B cell (primary cell): ENCODE results near the gene UCN2.

Source experiments
- CTCF ChIP-seq: fragments of 200-600 bp; IDR thresholded peaks from one replicate; pipeline ENCODE4 v1.8.0; 2022; ENCODE audit warnings: antibody characterized with exemption, mild to moderate bottlenecking
- EZH2 ChIP-seq: IDR thresholded peaks from 2 replicates; pipeline ENCODE4 v1.6.1; 2012; ENCODE audit warnings: borderline replicate concordance, low read depth, mild to moderate bottlenecking, moderate library complexity, low read length; ENCODE audit not compliant: insufficient read depth, poor library complexity, severe bottlenecking

- no peak for TF ChIP-seq CTCF
- no peak for TF ChIP-seq EZH2
These were observed 41.9 kb downstream of the UCN2 start for GRCh38 chr3:48521635-48522034.
